Stimulated activated CD4-positive, alpha-beta T cell treated with anti-CD3 and anti-CD28 coated beads, Interleukin-1b, Interleukin-23, amount 100 ng/mL, for 1 hour (primary cell): ENCODE data around the gene E2F3.
A peak's percentile ranks its signal among the peaks of the same experiment; 100 is the strongest.

Source experiments
- DNase-seq, 2 donors: peaks; one replicate each; pipeline ENCODE4 v3.0.0-alpha.2; 2020; ENCODE audit warnings: low read depth in 2 of 2

The E2F3 gene

GRCh38 chr6:20533746-20534294, 132.1 kb downstream of the E2F3 start:
- DNase-seq: no peak

GRCh38 chr6:20534295-20535262, 132.9 kb downstream of the E2F3 start, which contains the start of gene CDKAL1:
Gene CDKAL1 (plus strand): TSS chr6:20534457. CDS start chr6:20546351, 11,894 bp downstream.
- peak; percentile 64 to 76 for DNase-seq

DNA sequence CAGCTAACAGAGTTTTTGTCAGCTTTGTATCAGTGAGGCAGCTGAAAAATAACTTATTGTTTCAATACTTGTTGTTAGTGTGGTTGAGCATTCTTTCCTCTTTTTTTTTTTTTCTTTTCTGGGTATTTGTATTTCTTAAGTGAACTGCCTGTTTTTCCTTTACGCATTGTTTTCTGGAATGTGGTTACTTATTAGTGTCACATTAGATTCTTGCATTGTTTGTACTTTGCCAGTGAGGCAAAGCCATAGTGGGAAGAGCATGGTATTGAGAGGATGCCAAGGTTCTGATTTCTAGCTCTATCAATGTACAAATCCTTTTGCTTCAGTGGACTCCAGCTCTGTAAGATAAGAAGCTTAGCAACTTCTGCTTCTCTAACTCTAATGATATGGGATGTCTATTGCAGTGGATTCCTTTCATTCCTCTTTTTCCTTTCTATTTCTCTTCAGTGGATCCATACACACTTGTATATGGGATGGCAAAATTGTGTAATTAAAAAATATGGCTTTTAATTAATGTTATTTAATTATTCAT, 136.5 kb downstream of the E2F3 start:
- no peak for DNase-seq

GRCh38 chr6:20538907-20539306, 137.2 kb downstream of the E2F3 start:
- DNase-seq: no peak

DNA sequence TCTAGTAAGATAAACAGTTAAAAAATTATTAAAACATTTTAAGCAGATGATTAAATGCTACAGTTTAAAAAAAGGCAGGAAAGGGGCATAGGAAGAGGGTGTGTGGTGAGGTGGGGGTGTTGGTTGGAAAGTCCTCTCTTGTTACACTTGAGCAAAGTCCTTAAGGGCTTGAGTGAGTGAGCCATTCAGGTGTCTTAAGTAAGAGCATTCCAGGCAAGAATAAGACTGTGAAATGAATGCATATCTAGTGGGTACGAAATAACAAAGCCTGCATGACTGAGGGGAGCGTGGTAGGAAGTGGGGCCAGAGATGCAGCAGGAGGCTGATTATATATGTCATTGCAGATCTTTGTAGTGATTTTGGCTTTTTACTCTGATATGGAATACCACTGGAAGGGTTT, 137.7 kb downstream of the E2F3 start:
- DNase-seq: no peak

DNA sequence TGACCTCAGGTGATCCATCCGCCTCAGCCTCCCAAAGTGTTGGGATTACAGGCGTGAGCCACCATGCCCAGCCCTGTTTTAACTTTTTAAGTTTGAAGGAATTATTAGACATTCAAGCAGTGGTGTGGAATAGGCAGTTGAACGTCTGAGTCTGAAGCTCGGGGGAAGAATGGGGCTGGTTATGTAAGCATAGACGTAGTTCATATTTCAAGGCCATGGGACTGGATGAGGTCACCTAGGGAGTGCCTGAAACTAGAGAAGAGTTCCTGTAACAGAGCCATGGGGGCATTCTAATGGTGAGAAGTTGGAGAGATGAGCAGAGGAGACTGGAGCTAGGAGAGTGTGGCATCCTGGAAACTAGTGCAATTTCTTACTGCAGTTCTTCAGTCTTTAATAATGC, 139.0 kb downstream of the E2F3 start:
- DNase-seq: no peak

DNA sequence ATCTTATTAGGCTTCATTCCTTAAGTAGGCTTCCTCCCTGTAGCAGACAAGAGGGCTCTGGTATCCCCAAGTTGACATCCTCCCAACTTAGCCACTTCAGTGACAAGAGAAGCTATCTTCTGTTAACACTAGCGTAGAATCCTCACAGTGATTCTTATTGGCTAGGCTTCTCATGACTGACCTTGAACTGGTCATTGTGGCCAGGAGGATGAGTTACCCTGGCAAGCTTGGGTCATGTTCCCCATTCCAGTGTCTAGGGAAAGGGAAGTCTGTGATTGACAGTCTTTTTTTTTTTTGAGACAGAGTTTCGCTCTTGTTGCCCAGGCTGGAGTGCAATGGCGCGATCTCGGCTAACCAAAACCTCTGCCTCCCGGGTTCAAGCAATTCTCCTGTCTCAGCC, 139.7 kb downstream of the E2F3 start:
- DNase-seq: no peak

DNA sequence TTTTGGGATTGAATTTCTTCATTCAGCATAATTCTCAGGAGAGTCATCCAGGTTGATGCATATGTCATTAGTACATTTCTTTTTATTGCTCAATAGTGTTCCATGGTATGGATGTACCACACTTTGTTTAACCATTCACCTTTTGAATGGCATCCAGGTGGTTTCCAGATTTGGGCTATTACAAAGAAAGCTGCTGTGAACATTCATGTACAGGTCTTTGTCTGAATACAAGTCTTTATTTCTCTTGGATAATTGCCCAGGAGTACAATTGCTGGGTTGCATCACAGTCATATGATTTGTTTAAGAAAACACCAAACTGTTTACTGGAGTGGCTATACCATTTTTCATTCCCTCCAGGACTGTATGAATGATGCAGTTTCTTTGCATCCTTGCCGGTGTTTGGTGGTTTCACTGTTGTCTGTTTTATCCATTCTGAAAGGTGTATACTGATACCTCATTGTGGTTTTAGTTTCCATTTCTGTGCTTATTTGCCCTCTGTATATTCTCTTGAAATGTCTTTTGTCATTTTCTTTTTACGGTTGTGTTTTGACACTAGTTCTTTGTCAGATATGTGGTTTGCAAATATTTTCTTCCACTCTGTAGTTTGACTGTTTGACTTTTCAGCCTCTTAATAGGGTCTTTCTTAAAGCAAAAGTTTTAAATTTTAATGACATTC, 141.4 kb downstream of the E2F3 start:
- no peak for DNase-seq
